Stimulated activated CD8-positive, alpha-beta memory T cell treated with anti-CD3 and anti-CD28 coated beads, Interleukin-15, amount 100 ng/mL, for 4 hours (primary cell): ENCODE results near the gene EDEM1.
"Not testable (repeated sequence)": the region's sequence is repeated elsewhere in the genome, so short reads cannot be mapped to it uniquely, and the experiment has no call there.

Experiments
- DNase-seq, 2 donors: peaks; one replicate each; pipeline ENCODE4 v3.0.0-alpha.2; 2020; ENCODE audit warnings: low read depth in 2 of 2

Gene EDEM1

DNA sequence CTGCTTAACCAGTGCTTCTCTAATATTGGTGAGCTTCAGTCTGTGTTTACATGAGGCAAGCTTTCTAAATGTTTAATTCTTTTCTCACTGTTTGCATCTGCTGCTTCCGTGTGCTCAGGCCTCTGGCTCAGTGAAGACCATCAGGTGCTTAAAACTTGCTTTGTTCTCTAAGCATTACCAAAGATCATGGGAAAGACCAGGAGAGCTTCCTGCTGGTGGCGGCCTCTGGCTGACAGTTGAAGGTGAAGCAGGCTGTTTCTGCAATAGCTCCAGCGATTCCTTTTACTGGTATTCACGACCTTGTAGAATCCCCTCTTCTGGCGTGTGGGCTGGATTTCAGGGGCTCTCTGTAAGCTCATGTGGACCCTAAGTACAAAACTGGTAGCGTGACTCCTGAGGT is 45.1 kb downstream of the EDEM1 start:
- DNase-seq = no peak

DNA sequence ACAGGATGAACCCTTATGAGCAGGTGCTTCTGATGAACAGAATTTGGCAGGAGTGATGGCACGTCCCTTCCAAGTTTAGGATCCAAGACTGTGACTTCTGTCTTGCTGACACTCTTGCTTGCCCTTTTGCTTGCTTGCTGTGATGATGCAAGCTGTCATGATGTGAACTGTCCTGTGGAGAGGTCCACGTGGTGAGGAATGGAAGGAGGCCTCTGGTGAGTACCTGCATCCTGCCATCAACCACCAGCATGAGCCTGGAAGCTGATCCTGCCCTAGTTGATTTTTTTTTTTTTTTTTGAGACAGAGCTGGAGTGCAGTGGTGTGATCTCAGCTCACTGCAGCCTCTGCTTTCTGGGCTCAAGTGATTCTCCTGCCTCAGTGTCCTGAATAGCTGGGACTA is 45.5 kb downstream of the EDEM1 start:
- DNase-seq = no peak

DNA sequence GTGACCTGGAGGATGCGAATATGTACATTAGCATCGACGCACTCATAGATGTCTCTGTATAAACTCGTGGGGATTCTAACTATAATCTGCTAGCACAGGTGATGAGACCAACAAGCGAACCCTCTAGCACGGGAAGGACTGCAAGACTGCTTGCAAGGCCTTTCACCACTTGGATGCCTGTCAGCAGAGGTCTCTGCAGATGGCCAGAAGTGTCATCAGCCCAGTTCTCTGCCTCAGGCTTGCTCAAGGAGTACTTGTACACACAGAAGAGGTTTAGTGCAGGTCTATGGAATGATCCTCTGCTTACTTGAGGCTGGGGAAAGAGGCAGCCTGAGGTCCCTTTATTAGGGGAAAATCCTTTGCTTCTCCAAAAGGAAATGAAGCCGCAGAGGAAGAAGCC is 48.1 kb downstream of the EDEM1 start:
- no peak for DNase-seq

DNA sequence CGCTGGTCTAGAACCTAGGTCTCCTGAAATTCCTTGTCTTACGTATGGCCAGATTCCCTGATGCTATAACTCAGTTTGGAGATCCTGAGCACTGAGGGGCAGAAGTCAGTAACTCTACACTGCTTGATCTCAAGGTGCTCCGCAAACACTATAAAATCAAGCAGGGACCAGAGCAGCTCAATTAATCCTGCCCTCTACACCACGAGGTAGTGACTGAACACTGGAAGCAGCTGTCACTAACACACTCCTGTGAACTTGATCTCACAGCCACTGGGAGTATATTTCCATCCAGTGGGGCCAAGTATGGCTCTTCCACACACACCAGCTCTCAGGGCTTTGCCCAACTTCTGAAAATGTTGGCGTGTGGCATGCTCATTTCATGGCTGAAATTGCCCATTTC is 51.0 kb downstream of the EDEM1 start:
- no peak for DNase-seq

DNA sequence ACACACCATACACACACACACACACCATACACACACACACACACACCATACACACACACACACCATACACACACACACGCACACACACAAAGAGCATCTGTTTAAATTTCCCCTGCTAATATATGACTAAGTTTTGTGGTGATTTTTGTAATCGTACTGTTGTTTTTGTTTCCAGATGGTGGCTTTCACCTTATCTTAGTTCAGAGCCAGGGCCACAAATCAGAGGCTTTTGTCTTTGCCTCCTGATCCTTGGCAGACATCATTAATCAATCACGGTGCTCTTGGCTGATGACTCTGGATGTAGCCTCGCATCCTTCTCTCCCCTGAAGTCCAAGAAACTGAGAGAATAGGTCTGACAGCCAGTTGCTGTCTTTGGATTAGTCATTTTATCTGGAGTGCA is 52.1 kb downstream of the EDEM1 start:
- DNase-seq = no peak

DNA sequence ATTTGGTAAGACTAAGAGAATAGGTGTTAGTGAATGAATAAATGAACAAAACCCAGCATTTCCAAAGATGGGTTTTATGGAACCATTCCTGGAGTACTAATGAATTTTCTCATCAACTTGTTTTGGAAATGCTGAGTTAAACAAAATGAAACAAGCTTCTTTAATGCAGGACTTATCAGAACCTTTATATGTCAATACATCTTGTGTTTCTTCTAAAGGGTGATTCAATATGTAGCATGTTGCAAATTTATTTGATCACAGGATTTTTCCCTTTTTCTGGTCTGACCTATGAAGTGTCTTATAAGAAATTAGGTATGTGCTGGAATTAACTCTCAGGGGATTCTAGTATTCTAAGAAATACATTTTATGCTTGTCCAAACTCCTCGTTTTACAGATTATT is 53.2 kb downstream of the EDEM1 start:
- DNase-seq = no peak

DNA sequence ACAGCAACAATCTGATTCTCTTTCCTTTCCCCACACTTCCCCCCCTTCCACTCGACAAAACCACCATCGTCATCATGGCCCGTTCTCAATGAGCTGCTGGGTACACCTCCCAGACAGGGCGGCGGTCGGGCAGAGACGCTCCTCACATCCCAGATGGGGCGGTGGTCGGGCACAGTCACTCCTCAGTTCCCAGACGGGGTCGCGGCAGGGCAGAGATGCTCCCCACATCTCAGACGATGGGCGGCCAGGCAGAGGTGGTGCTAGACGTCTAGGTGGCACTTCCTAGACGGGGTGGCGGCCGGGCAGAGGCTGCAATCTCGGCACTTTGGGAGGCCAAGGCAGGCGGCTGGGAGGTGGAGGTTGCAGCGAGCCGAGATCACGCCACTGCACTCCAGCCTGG is 55.3 kb downstream of the EDEM1 start:
- DNase-seq = not testable (repeated sequence)

DNA sequence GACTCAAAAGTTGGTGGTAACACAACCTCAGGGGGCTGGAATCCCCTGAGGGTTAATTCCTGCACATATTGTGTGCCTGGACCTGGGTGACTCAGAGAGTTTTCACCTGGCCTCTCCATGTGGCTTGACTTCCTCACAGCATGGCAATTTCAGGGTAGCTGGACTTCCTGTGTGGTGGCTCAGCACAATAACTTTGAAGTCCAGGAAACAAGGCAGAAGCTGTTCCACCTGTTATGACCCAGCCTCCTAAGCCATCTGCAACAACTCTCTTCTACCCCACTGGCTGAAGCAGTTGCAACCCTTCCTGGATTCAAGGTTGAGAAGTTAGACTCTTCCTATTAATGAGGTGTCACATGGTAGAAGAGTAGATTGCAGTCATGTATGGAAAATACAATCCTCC is 58.4 kb downstream of the EDEM1 start:
- DNase-seq = no peak

DNA sequence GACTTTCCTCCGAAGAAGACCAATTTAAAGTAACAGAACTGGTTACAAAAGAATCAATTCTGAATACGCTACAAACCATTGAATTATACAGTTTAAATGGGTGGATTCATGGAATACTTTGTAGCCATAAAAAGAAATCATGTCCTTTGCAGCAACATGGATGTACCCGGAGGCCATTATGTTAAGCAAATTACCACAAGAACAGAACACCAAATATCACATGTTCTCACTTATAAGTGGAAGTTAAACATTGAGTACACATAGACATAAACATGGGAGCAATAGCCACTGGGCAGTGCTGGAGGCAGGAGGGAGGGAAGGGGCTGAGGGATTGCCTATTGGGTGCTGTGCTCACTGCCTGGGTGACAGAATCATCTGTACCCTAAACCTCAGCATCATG is 61.3 kb downstream of the EDEM1 start:
- no peak for DNase-seq

DNA sequence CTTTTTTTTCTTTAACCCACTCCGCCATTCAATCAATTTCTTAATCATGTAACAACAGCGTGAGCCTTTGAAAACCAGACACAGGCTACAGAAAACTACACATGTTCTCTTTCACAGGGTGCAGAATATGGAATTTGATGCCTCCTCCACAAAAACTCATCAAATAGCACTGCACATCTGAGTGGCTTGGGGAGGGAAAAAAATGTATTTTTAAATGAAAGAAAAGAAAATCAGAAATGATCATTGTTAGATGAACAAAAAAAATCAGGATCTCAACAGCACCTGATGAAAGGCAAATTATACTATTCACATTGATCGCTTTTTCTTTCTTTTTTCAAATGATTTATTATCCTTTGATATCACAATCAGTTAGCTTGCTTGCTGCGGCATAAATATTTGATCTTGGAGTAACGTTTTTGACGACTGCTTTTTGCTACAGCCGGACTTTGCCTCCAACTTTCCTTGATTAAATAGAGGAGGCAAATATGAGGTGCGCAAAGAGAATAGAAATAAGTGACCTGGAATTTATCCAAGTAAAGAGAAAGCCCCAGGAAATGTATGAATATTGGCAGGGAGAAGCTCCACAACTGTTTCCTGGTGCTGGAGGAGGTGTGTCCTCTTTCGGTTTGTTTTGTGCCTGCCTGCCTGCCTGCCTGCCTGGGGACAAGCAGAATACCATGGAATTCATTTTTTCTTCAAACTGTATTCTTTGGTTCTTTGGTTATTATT is 63.1 kb downstream of the EDEM1 start:
- no peak for DNase-seq

DNA sequence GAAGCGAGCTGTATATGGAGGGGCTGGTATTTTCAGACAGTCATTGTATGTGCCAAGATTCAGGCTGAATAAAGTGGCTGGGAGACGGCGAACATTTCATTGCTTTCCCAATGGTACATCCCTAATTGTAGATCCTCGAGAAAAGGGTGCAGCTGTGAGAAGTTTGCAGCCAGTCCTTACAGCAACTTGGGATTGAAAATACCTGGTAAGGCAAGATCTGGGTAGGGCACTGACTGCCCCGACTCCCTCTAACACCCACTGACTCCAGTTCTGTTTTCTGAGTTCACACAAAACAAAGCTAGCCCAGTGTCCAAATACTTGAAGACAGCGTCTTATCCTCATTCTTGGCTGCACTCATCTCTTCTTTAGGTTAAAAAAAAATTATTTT is 63.7 kb downstream of the EDEM1 start:
- DNase-seq = no peak

DNA sequence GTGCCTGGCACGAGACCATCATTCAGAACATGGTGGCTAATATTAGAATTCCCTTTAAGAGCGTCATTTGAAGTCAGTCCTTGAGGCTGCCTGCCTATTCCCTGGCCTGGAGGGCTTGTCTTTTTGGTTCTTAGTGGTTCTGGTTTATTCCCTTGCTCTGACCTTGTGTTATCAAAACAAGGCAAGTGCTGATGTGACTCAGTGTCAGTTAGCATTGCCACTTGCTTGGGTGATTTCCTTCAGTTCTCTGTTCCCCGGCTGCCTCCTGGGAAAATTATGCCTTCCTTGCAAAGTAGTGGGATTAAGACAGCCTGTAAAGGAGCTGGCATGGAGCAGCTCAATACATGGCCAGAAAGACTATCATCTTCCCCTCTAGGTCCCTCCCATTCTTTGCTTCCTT is 64.6 kb downstream of the EDEM1 start:
- no peak for DNase-seq

DNA sequence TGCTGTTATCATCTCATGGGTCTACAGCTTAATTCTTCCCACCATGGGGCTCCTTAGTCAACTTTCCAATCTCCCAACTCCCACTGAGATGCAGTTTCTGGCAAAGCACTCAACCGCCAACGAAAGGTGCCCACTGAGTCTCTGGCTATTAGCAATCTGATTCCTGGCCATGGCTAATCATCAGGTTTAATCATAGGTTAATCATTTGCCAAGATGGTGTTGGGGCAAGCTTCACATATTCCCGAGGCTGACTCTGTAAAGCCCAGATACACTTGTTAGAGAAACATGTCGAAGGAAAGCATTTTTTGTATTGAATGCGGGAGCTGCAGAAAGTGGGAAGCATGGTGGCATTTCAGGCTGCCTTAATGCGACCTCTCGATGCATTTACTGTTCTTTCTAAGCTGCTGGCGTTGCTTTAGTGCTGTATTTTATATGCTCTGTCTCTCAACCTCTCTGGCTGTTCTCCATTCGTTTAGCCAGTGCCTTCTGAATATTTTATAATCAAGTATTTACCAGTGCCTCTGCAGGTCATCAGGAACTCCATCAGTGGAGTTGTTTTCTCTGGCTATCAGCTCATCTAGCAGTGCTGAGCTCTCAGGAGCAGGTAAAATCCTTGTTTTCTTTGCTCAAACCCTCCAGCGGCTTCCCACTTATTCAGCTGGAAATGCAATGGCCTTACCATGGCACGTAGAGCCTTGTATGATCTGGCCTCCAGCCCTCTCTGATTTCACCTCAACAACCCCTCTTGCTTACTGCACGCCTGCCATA is 67.0 kb downstream of the EDEM1 start:
- no peak for DNase-seq

DNA sequence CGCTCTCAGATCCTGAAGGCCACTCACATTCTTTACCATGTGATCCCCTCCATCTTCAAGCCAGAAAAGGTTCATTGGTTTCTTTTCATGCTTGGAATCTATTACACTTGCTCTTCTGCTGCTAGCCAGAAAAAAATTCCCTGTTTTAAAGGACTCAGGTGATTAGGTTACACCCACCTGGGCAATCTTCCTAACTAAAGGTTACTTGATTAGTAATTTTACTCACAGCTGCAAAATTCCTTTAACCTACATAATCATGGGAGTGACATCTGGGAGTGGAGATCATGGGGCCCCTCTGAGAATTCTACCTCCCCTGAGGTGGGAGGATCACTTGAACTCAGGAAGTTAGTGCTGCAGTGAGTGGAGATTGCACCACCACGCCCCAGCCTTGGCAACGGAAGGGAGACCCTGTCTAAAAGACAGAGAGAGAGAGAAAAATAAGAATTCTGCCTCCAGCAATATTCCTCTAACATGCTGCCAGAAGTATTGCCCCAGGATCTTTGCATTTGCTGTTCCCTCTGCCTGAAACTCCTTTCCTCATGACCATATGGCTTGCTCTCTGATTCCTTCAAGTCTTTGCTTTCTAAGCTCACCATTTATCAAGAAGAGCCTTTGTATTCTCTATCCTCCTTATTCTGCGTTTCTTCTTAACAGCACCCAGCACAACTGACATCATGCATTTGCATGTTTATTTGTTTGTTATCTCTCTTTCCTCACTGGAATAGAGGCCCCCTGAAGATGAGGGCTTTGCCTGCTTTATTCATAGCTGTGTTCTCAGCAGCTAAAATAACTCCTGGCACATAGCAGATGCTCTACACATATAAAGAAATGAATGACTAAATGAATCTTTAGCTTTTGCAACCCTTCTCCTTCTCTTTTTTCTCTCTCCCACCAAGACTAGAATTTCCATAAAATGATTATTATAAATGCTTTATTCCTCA is 68.2 kb downstream of the EDEM1 start:
- DNase-seq = no peak

DNA sequence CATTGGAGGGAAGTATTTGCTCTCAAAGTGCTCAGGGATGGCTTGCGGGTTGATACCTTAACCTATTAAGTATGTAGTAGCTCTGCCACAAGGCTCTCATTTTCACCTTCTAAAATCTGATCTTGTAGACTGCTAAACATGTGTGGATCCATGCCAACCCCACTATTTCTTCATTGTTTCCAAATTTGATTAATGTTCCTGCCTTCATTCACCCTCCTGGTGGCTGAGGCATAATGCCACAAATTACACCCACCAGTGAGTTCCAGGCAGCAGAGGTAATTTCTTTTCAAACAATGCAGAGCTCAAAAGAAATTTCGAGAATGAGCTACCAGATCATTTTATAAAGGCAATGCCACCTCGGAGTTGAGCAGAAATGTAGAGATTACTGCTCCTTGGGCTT is 71.0 kb downstream of the EDEM1 start:
- DNase-seq = no peak

DNA sequence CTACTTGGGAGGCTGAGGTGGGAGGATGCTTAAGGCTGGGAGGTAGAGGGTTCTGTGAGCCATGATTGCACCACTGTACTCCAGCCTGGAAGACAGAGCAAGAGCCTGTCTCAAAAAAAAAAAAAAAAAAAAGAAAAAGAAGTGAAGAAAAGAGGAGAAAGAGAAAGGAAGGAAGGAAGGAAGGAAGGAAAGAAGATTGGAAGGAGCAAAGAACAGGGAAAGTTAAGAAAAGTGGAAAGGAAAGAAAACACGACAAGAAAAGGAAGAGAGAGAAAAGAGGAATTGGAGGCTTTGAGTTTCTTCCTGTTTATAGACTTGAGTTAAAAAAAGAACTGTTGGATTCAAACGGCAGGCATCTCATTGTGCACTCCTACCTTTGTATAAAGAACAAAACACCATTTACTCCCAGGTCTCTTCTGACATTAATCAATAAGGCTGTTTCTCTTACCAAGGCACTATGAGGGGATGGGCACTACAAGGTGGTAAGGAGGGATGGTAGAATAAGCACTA is 73.5 kb downstream of the EDEM1 start:
- no peak for DNase-seq

DNA sequence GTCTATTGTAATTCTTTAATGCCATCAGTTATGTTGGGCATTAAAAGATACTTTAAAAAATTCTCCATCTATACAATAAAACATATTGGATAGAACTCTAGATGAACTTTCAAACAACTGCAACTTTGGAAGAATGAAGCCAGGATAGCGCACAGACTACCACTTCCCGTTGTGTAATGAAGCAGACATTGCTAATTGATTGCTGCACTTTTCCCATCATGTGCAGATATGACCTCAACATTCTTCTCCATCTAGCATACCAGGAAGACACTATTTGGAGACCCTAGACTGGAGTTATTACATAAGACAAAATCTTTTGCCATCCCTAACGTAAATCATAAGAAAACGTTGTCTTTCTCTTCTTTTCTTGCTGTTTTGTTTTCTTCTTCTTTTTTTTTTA is 75.0 kb downstream of the EDEM1 start:
- no peak for DNase-seq

DNA sequence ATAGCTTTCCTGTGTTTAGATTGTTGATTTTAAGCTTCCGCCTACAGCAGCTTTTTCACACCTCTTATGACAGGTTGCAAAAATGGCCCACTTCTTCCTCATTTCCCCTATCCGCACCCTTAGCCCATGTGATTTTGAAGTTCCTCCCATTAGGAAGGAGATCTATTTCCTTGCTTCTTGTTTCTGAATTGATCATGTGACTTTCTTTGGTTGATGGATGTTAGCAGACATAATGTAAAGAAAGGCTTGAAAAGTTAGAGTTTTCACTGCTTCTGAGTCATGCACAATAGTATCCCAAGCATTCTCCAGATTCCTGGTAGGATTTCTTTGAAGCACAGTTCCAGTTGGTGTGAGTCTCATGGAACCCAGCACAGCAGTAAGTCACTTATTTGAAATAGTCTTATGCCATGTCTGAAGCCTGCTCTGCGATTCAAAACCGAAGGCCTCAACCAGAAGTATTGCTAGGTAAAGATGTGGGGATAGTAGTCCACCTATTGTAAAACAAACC is 76.6 kb downstream of the EDEM1 start:
- DNase-seq = no peak

DNA sequence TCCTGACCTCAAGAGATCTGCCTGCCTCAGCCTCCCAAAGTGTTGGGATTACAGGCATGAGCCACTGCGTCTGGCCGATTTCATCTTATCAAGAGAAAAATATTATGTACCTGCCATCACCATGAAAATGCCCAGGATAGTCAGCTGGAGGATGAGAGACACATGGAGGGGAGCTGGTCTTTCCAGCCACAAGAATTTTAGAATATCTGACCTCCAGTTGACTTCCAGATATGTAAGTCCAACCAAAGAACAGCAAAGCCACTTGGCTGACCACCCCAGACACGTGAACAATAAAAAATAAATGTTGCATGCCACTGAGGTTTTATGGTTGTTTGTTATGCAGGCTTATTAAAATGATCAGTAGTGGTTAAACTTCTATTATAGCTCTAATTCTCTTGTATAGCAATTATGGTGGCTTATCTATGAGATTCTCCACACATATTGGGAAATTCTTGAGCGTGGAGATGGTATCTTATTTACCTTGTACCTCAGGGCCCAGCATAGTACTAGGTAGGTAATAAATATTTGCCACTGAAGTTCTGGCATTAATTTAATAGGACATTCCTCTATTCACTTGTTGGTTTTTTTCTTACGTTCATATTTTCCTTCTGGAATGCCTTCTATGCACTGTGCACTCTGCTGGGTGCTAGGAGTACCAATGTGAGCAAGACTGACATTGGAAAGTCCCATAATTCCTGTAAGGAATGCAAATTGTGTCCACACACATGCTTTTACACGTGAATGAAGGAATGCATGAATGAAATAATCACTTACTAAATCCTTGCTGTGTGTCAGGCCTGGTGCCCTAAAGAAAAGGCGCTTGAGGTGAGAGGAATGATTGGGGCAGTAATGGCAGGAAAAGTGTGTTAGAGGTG is 77.6 kb downstream of the EDEM1 start:
- DNase-seq = no peak

DNA sequence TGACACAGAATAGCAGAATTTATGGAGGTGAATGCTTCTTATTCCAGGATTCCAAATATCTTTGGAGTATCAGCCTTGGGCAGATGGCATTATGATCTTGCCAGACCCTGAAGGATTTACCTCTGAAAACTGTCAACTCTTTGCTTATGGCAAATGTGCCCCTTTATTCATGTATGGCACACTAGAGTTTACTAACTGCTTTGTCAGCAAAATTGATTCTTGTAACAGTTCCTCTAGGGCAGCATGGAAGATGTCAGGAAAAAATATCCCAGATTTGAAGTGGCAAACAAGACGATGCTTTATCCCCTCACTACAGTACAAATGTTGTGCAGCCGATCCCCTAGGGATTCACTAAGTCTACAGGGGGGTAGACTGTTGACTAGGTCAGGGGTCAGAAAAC is 79.7 kb downstream of the EDEM1 start:
- no peak for DNase-seq

DNA sequence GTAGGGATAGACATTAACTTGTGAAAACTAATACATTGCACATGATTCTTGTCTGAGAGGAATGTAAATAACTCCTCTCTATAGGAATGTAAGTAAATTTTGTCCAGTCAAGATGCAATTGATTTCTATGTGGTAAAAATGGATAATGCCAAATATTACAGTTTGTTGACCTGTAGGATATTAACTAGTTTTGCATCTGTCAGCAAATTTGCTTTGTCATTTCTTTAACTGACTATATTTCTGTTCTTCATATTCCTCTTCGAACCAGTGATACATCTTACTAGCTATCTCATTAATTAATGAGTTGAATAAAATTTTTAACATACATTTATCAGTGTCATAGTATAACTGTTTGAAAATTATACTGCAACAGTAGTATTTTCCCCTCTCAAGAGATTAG is 80.4 kb downstream of the EDEM1 start:
- DNase-seq = no peak
